Smooth muscle cell (in vitro differentiated cells): ENCODE results near the gene MAFG. TPM values are rescaled to one million over a fixed set of nuclear protein-coding genes. Genes with fewer than 3 reads are reported as not detected.
A peak's percentile ranks its signal among the peaks of the same experiment; 100 is the strongest.

Experiments
- DNase-seq: peaks from one replicate; lab custom pipeline; 2025; ENCODE audit not compliant: unreplicated experiment; lab: John Stamatoyannopoulos, UW
- H2AFZ ChIP-seq: fragments of 200-600 bp; sonication (generic); 2 replicates; pipeline ENCODE4 v1.6.0; 2016; ENCODE audit warnings: antibody characterized with exemption, low read depth, mild to moderate bottlenecking
- H3F3A ChIP-seq: fragments of 200-600 bp; sonication (generic); 2 replicates; pipeline ENCODE4 v1.6.0; 2017; ENCODE audit warnings: antibody characterized with exemption, low read depth
- H3K27ac ChIP-seq: fragments of 200-600 bp; sonication (generic); 2 replicates; pipeline ENCODE4 v1.5.1; 2016; ENCODE audit warnings: low read depth, mild to moderate bottlenecking
- H3K27me3 ChIP-seq: fragments of 200-600 bp; sonication (generic); 2 replicates; pipeline ENCODE4 v1.6.1; 2016; ENCODE audit warnings: low read depth, mild to moderate bottlenecking
- H3K36me3 ChIP-seq: fragments of 200-600 bp; sonication (generic); 2 replicates; pipeline ENCODE4 v1.5.1; 2016; ENCODE audit warnings: low read depth
- H3K4me1 ChIP-seq: fragments of 200-600 bp; sonication (generic); 2 replicates; pipeline ENCODE4 v1.5.1; 2016; ENCODE audit warnings: low read depth
- H3K4me2 ChIP-seq: fragments of 200-600 bp; sonication (generic); 2 replicates; pipeline ENCODE4 v1.6.0; 2016; ENCODE audit warnings: mild to moderate bottlenecking
- H3K4me3 ChIP-seq: fragments of 200-600 bp; sonication (generic); 2 replicates; pipeline ENCODE4 v1.5.1; 2016; ENCODE audit warnings: mild to moderate bottlenecking
- H3K79me2 ChIP-seq: fragments of 200-600 bp; sonication (generic); 2 replicates; pipeline ENCODE4 v1.6.0; 2016; ENCODE audit warnings: low read depth, mild to moderate bottlenecking
- H3K9ac ChIP-seq: fragments of 200-600 bp; sonication (generic); 2 replicates; pipeline ENCODE4 v1.6.0; 2016; ENCODE audit warnings: low read depth
- H3K9me3 ChIP-seq: fragments of 200-600 bp; sonication (generic); replicated peaks from 2 replicates; pipeline ENCODE4 v1.5.1; 2016; ENCODE audit warnings: low read depth
- H4K20me1 ChIP-seq: fragments of 200-600 bp; sonication (generic); 2 replicates; pipeline ENCODE4 v1.6.0; 2016; ENCODE audit warnings: low read depth
- WGBS: methylation state at CpG from one replicate; pipeline ENCODE4 v1.1.7; 2016; ENCODE audit warnings: low lambda C conversion rate; 5-methylcytosine and 5-hydroxymethylcytosine counted together
- polyA plus RNA-seq: library from polyadenylated mRNA; unstranded; fragments of >200 nt; fragmentation: Nextera tagmentation; extraction: Ambion mirVana; gene quantifications from 2 replicates; pipeline ENCODE4 v1.2.1, GENCODE V29; 2016
- total RNA-seq: library from RNA; depleted of rRNA; stranded (reverse); fragments of >200 nt; gene quantifications from 2 replicates; pipeline ENCODE4 v1.2.3, GENCODE V29; 2014
- TF ChIP-seq, protein P1 (sequence below): fragments of 200-600 bp; sonication (generic); IDR thresholded peaks from 2 replicates; pipeline ENCODE4 v1.5.1; 2017; ENCODE audit warnings: borderline replicate concordance, mild to moderate bottlenecking, antibody characterized with exemption; ENCODE audit not compliant: insufficient read depth, poor library complexity, severe bottlenecking

MAFG gene
- total and polyA plus RNA-seq, 2 experiments from 2014 or later = 15.3 to 30.3 TPM

DNA sequence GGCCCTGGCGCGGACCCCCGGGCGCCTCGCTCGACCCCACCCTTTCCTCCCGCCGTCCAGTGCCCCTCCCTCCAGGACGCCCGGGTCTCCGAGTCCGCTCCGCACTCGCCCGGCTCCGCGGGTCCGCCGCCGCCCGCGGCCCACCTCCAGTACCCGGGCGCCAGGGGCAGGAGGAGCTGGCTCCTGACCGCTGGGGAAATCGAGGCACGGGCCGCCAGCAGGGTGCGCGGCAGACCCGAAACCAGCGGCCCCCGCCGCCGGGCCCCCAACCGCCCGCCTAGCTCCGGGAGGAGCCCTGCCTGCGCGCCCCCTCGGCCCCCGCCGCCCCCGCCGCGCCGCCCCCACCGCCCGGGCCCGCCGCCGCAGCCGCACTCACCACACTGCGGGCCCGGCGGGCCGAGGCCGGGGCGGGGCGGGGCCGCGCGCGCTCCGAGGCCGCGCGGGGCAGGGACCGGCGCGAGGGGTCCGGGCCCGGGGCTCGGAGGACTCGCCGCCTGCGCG is 333 bp downstream of the MAFG start:
- H3K27me3 ChIP-seq = no peaks in the 10 kb centered on the region
- H3K4me1 ChIP-seq = peaks cover 32% of the 10 kb centered on the region
- H3K36me3 ChIP-seq = no peaks in the 10 kb centered on the region
- H4K20me1 ChIP-seq = peaks cover 45% of the 10 kb centered on the region
- H3K9me3 ChIP-seq = no peaks in the 10 kb centered on the region
- H3K79me2 ChIP-seq = peaks cover 49% of the 10 kb centered on the region
- no peak overlapping the region for H2AFZ ChIP-seq
- H3K9ac ChIP-seq = peak overlapping the region; percentile 100
- H3K4me2 ChIP-seq = peak overlapping the region; percentile 98
- TF ChIP-seq, protein P1, sequence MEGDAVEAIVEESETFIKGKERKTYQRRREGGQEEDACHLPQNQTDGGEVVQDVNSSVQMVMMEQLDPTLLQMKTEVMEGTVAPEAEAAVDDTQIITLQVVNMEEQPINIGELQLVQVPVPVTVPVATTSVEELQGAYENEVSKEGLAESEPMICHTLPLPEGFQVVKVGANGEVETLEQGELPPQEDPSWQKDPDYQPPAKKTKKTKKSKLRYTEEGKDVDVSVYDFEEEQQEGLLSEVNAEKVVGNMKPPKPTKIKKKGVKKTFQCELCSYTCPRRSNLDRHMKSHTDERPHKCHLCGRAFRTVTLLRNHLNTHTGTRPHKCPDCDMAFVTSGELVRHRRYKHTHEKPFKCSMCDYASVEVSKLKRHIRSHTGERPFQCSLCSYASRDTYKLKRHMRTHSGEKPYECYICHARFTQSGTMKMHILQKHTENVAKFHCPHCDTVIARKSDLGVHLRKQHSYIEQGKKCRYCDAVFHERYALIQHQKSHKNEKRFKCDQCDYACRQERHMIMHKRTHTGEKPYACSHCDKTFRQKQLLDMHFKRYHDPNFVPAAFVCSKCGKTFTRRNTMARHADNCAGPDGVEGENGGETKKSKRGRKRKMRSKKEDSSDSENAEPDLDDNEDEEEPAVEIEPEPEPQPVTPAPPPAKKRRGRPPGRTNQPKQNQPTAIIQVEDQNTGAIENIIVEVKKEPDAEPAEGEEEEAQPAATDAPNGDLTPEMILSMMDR = no peak
- H3F3A ChIP-seq = peaks cover 10% of the 10 kb centered on the region
- peak overlapping the region; percentile 92 for H3K4me3 ChIP-seq
- H3K27ac ChIP-seq = peak overlapping the region; percentile 100
- DNase-seq = no peak
- 0% methylated on average over 6 of the region's 78 CpGs for WGBS

GRCh38 chr17:81926451-81927151 is 934 bp downstream of the MAFG start:
- no peak overlapping the region for H2AFZ ChIP-seq
- H3K4me2 ChIP-seq = peak overlapping the region; percentile 98
- peak overlapping the region; percentile 100 for H3K9ac ChIP-seq
- H3K79me2 ChIP-seq = peaks cover 55% of the 10 kb centered on the region
- no peaks in the 10 kb centered on the region for H3K27me3 ChIP-seq
- H3K27ac ChIP-seq = peak overlapping the region; percentile 100
- peaks cover 32% of the 10 kb centered on the region for H3K4me1 ChIP-seq
- TF ChIP-seq, protein P1 = no peak
- H3F3A ChIP-seq = peaks cover 10% of the 10 kb centered on the region
- H3K9me3 ChIP-seq = no peaks in the 10 kb centered on the region
- 0% methylated on average over 33 of the region's 46 CpGs for WGBS
- no peaks in the 10 kb centered on the region for H3K36me3 ChIP-seq
- H3K4me3 ChIP-seq = peak overlapping the region; percentile 92
- peaks cover 51% of the 10 kb centered on the region for H4K20me1 ChIP-seq
- peak; percentile 72 for DNase-seq

DNA sequence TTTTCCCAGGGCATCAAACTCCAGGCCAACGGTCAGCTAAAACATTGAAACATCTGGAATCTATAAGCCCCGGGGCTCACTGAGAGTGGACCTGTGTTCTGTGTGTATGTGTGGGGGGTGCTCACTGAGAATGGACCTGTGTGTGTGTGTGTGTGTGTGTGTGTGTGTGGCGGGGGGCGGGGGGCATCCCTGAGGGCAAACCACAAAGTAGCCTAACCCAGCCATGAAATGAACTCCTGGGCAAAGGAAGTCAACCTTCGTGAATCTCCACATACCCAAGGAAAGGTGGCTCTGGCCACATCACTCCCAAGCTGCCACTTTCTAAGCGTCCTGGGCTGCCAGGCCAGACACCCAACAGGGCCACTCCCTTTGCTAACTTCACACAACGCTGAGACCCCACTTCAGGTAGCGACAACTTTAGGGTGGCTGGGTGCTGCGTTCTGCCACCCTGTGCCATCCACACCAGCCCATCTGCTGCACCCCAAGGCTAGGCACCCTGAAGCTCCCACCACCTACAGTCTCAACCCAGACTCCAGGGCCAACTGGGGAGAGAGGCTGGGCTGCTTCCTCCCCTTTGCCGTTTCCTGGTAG is 1.6 kb downstream of the MAFG start:
- Histone ChIP-seq H3K27me3 (no peaks in the 10 kb centered on the region), H3K4me1 (peaks cover 32% of the 10 kb centered on the region), H3K4me2 (peak overlapping the region; percentile 98), H3K9ac (peak overlapping the region; percentile 100), H3K79me2 (peaks cover 61% of the 10 kb centered on the region), H3K4me3 (peak overlapping the region; percentile 92), H2AFZ (no peak overlapping the region), H3K9me3 (no peaks in the 10 kb centered on the region), H3K27ac (peak overlapping the region; percentile 100), H4K20me1 (peaks cover 58% of the 10 kb centered on the region), H3K36me3 (no peaks in the 10 kb centered on the region), H3F3A (peaks cover 10% of the 10 kb centered on the region)
- TF ChIP-seq, protein P1 = no peak
- 66% methylated on average over 10 of the region's 10 CpGs for WGBS
- DNase-seq = no peak
